Fibroblast of skin of abdomen (primary cell): ENCODE results near the gene RIT2.
A peak's percentile ranks its signal among the peaks of the same experiment; 100 is the strongest.

ENCODE experiments used
- DNase-seq: peaks from one replicate; pipeline ENCODE4 v3.0.0-alpha.2; 2013

RIT2 gene

DNA sequence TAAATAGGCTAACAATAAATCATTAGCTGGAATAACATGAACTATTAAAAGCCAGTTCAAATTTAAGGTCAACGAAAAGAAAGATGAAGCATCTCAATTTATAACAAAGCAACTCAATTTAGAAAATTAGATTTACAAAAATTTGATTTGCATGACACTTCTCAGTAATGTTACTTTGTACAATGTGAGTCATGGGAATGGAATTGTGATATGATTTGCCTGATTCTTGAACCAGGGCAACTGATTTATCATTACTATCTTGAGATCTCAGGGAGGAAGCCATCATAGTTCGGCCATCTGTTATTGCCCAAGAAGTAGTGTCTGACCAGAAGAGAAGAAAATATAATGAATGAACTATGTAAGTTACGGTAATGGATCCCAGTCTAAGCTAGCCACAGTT lies 193.1 kb downstream of the RIT2 start:
- DNase-seq = no peak

GRCh38 chr18:42921226-42921737 lies 194.2 kb downstream of the RIT2 start:
- DNase-seq = no peak

- DNase-seq = no peak
These were observed 194.9 kb downstream of the RIT2 start for GRCh38 chr18:42920621-42921020.

GRCh38 chr18:42915299-42915698 lies 200.2 kb downstream of the RIT2 start:
- DNase-seq = no peak

DNA sequence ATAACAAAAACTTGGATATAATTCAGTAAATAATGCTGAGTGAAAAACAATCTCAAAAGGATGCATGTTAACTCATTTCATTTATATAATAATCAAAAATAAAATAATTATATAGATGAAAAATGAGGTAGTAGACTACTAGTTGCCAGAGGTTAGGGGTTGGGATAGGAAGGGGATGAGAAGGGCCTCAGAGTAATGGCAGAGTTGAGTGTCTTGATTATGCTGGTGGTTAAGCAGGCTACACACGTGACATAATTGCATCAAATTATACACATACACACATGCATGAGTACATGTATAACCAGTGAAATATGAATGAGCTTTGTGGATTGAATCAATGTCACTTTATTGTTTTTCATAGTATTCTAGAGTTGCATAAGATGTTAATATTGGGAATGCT lies 201.0 kb downstream of the RIT2 start:
- DNase-seq = no peak

- no peak for DNase-seq
These were observed 206.4 kb downstream of the RIT2 start for GRCh38 chr18:42909095-42909494.

GRCh38 chr18:42906761-42907160 lies 208.7 kb downstream of the RIT2 start:
- no peak for DNase-seq

- no peak for DNase-seq
These were observed 214.3 kb downstream of the RIT2 start for GRCh38 chr18:42901161-42901560.

GRCh38 chr18:42893977-42894376 lies 221.5 kb downstream of the RIT2 start:
- no peak for DNase-seq

GRCh38 chr18:42892181-42892580 lies 223.3 kb downstream of the RIT2 start:
- DNase-seq = no peak

DNA sequence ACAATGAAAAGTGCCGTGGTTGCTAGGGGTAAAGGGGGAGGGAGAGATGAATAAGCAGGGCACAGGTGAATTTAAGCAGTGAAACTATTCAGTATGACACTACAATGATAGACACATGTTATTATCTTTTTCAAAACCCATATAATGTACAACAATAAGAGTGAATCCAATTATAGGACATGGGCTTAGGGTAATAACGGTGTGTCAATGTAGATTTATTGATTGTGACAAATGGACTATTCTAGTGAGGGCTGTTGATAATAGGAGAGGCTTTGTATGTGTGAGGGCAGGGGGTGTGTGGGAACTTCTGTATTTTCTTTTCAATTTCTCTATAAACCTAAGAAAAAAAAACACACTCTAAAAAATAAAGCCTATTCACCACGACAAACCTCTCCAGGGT lies 223.8 kb downstream of the RIT2 start:
- no peak for DNase-seq

- DNase-seq = no peak
These were observed 232.3 kb downstream of the RIT2 start for GRCh38 chr18:42883169-42883568.

- DNase-seq = peak; percentile 12
These were observed 233.4 kb downstream of the RIT2 start for GRCh38 chr18:42882122-42882521.

GRCh38 chr18:42872838-42873237 lies 242.6 kb downstream of the RIT2 start:
- no peak for DNase-seq

- no peak for DNase-seq
These were observed 250.6 kb downstream of the RIT2 start for GRCh38 chr18:42864876-42865275.

- no peak for DNase-seq
These were observed 254.2 kb downstream of the RIT2 start for GRCh38 chr18:42861271-42861670.

- DNase-seq = no peak
These were observed 254.9 kb downstream of the RIT2 start for GRCh38 chr18:42860548-42860947.

- DNase-seq = no peak
These were observed 255.5 kb downstream of the RIT2 start for GRCh38 chr18:42860011-42860410.

DNA sequence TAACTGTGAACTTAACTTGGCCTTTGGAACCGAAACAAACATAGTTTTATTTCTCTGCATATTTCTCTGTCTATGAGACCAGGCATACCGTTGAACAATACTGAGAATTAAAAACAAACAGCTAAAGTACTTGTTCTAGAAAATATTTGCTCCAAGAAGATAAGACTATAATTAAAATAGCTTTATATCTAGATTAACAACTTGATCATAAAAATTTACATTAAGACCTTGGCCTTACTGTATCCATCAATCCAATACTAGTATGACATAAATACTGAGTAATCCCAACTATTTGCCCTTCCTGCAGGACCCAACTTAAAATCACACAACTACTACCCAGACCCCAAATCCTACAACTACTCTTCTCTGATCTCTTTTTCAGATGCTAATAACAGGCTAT lies 260.9 kb downstream of the RIT2 start:
- DNase-seq = no peak

DNA sequence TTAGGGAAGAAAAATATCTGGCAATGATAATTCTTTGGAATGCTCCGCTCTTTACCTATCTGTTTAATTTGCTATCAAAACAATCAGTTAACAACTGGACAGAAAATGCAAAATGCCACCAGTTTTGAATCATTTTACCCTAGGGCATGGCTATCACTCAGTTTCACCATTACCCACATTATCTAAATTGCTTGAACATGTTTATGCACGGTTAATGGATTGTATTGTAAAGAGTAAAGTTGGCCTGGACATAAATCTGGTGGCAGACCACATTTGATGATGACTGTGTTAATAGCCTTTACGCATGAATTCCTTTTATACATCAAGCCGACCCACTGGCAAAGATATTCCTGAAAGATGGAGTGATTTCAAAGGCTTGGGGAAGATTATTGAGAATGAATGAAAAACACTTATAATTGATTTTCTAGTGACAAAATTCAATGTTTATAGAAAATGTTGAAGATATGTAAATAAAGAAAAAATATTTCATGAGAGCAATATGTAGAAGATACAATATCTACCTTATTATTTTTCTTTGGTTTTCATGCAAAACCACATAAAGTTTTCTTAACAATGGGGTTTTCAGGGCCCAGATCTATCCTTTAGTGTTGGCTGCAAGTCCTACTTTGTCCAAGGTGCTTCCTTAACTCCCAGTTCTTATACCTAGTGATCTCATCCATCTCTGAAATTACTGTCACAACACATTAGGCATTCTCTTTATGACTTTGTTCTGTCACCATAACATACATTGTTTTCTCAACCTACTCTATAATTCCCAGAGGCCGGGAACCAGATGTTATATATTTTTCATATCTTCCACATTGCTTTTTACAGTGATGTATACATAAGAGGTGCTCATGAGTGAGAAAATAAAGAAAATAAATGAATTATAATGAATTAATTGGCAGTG lies 265.1 kb downstream of the RIT2 start:
- DNase-seq = no peak

- DNase-seq = peak; percentile 0
These were observed 276.1 kb downstream of the RIT2 start for GRCh38 chr18:42839408-42839807.

DNA sequence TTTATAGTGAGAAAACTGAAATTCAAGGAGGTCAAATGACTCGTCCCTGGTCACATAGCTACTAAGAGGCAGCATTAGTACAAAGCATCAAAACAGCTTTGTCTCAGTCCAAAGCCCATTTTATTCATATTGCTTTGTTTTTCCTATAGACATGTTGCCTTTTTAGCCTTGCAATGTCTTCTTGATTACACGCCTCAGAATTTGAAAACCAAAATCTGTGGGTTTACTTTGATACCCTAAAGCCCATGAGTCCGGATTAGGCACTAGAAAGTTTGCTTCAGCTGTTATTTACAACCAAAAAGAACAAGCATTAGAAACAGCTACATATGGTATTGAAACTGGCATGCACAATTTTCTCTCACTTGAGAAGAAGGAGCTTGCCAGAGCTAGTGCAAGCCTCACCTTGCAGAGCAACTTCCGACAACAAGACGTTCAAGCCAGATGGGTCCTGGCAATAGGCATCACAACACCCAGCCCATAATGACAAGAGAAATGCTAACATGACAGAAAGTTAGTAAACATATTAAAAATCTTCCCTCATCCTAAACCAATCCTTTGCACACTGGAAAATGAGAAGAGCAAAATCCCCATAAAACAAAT lies 276.8 kb downstream of the RIT2 start:
- no peak for DNase-seq

DNA sequence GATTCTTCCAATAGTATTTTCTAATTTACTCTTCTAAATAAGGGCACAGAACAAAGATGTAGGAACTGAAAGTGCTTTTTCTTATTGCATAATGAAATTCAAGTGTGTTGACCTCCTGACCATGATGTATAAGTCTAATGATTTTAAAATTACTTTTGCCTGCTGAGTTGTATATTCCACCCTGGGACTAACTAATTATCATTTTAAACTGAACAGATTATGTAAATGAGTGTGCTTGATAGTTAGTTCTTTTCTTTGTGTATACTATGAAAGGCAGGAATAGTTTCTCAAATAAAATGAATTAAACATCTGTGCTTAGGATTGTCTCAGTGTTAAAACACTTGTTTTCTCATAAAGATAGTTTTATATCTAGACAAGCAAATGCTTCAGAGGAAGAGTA lies 284.5 kb downstream of the RIT2 start:
- no peak for DNase-seq

- DNase-seq = no peak
These were observed 286.6 kb downstream of the RIT2 start for GRCh38 chr18:42828881-42829280.
